Lower leg skin (tissue), 4 donors: ENCODE data around the gene IFFO2. TPM values are rescaled to one million over a fixed set of nuclear protein-coding genes. Genes with fewer than 3 reads are reported as not detected.
A peak's percentile ranks its signal among the peaks of the same experiment; 100 is the strongest.

Experiments used
- DNase-seq, 2 donors: peaks; one replicate each; pipeline ENCODE4 v3.0.0-alpha.2; 2019; ENCODE audit warnings: low spot score in 2 of 2
- H3K4me3 ChIP-seq: fragments of 200-600 bp; sonication (generic); 2 replicates; pipeline ENCODE4 v1.5.1; 2017; ENCODE audit warnings: mild to moderate bottlenecking, low read depth; ENCODE audit not compliant: poor library complexity, severe bottlenecking
- CTCF ChIP-seq, 3 donors: fragments of 450-650 bp; IDR thresholded peaks; one replicate each; pipeline ENCODE4 v1.5.1; 2016; ENCODE audit warnings: antibody characterized with exemption in 3 of 3, mild to moderate bottlenecking in 3 of 3, moderate library complexity in 2 of 3
- POLR2A ChIP-seq, 2 donors: fragments of 450-650 bp; IDR thresholded peaks; one replicate each; pipeline ENCODE4 v1.6.1; 2016 to 2017; ENCODE audit warnings: antibody characterized with exemption in 2 of 2, mild to moderate bottlenecking in 1 of 2, moderate library complexity in 1 of 2
- WGBS, 2 donors: methylation state at CpG; one replicate each; pipeline ENCODE4 v1.1.5; 2018; 5-methylcytosine and 5-hydroxymethylcytosine counted together
- intact Hi-C: fragments of 100-400 bp; cut with DNase I; formaldehyde crosslinking; loops from one replicate; pipeline ENCODE4 v1.15.0; 2023; ENCODE audit warnings: low total_unique reads
- total RNA-seq, 4 donors: library from RNA; depleted of rRNA; stranded (reverse); fragments of >200 nt; gene quantifications; one replicate each; pipeline ENCODE4 v1.1.0, GENCODE V29; 2016

The IFFO2 gene
- total RNA-seq, 4 donors from 2014 or later = 317 to 562 (median 451) TPM

- WGBS, 2 donors = 14 to 85% methylated on average over 1 of the region's 1 CpG
- H3K4me3 ChIP-seq = no peak overlapping the region
- intact Hi-C loops = no loop called here
- no peak for DNase-seq
- TF ChIP-seq POLR2A (IDR thresholded peaks at IDR 0.05) (no peak), CTCF (IDR thresholded peaks at IDR 0.05) (no peak)
These were observed 70.5 kb downstream of the IFFO2 start for GRCh38 chr1:18886003-18886335.

GRCh38 chr1:18885311-18886002 lies 71.0 kb downstream of the IFFO2 start:
- WGBS, 2 donors = 80 to 86% methylated on average over 8 to 17 of the region's 17 CpGs
- no peak for DNase-seq
- TF ChIP-seq CTCF (IDR thresholded peaks at IDR 0.05) = no peak
- TF ChIP-seq POLR2A (IDR thresholded peaks at IDR 0.05) = no peak
- intact Hi-C loops = no loop called here
- H3K4me3 ChIP-seq = no peak overlapping the region

GRCh38 chr1:18884727-18885126 lies 71.7 kb downstream of the IFFO2 start:
- DNase-seq = no peak
- TF ChIP-seq POLR2A (IDR thresholded peaks at IDR 0.05) = no peak
- H3K4me3 ChIP-seq = no peak overlapping the region
- WGBS, 2 donors = 80 to 85% methylated on average over 6 of the region's 6 CpGs
- intact Hi-C loops = loop anchor here (5.0 kb wide), 1 partner anchor 213 kb away; no protein-coding TSS in a partner anchor

GRCh38 chr1:18884419-18884717 lies 72.1 kb downstream of the IFFO2 start:
- intact Hi-C loops = loop anchor here (5.0 kb wide), 1 partner anchor 213 kb away; no protein-coding TSS in a partner anchor
- DNase-seq = no peak
- H3K4me3 ChIP-seq = no peak overlapping the region
- 37 to 50% methylated on average over 4 of the region's 4 CpGs for WGBS, 2 donors
- TF ChIP-seq CTCF (IDR thresholded peaks at IDR 0.05) (no peak), POLR2A (IDR thresholded peaks at IDR 0.05) (no peak)

- WGBS, 2 donors = 39 to 48% methylated on average over 13 to 14 of the region's 14 CpGs
- H3K4me3 ChIP-seq = no peak overlapping the region
These were observed 72.6 kb downstream of the IFFO2 start for GRCh38 chr1:18883636-18884418.

More at GRCh38 chr1:18883636-18884418, 72.6 kb downstream of the IFFO2 start:
- no peak for TF ChIP-seq POLR2A (IDR thresholded peaks at IDR 0.05)
- peak in 1 of 3 donors; percentile 61 for TF ChIP-seq CTCF (IDR thresholded peaks at IDR 0.05)
- intact Hi-C loops = loop anchor here (5.0 kb wide), 1 partner anchor 213 kb away; no protein-coding TSS in a partner anchor
- DNase-seq = peak; percentile 74 to 94
